Measurements from ENCODE around the gene ALOX15B. TPM values are rescaled to one million over a fixed set of nuclear protein-coding genes. Genes with fewer than 3 reads are reported as not detected.

The ALOX15B gene
- total and polyA plus RNA-seq, 10 of the 15 experiments (the other 5 are each of a cell fraction or from before 2014, with no cell fraction given), result 0.01 TPM; not detected in 9

GRCh38 chr17:8082292-8082691 is 43.4 kb downstream of the ALOX15B start:
- WGBS (ENCODE audit: insufficient coverage, insufficient replicate concordance, low lambda C conversion rate, missing lambda C conversion rate), result 93% methylated on average over 10 of the region's 10 CpGs
- no TSS peak for BruUV-seq (replicated peaks)
- no peak overlapping the region for H3K9ac ChIP-seq (ENCODE audit: control insufficient read depth, insufficient read depth, low read length)
- no peaks in the 10 kb centered on the region for H4K20me1 ChIP-seq (ENCODE audit: control insufficient read depth, insufficient read depth)
- in situ Hi-C loops (cut with MboI) (no loop called here), intact Hi-C loops (cut with micrococcal nuclease; ENCODE audit: unreplicated experiment) (no loop called here)
- H3K27me3 ChIP-seq (replicated peaks in 1 of 2; ENCODE audit: control insufficient read depth in 2 of 2, insufficient read depth in 2 of 2, low read length in 1 of 2), result peaks cover 0 to 3% of the 10 kb centered on the region in 2 experiments; a peak in 1 of 4 replicates
- ChIA-PET SMC1A (ENCODE audit: uncharacterized antibody, unreplicated experiment) (no interaction called here), RAD21 (ENCODE audit: unreplicated experiment) (no interaction called here), CTCF (interaction anchor here (0.8 to 4.2 kb wide), 5 partner anchors 8 to 37 kb away, joined by 3 to 33 read pairs (median 8); no protein-coding TSS in a partner anchor), POLR2A (no interaction called here)
- H3K9me3 ChIP-seq (replicated peaks; ENCODE audit: control insufficient read depth, insufficient read depth, low read length), result no peaks in the 10 kb centered on the region
- H3K79me2 ChIP-seq (ENCODE audit: control insufficient read depth, insufficient read depth, low read length), result no peaks in the 10 kb centered on the region
- H3K4me3 ChIP-seq, result no peak overlapping the region
- H3K4me1 ChIP-seq (ENCODE audit: control insufficient read depth, insufficient read depth, low read length), result peaks cover 4% of the 10 kb centered on the region; the same call in 1 of the 2 replicates
- H3K4me2 ChIP-seq (ENCODE audit: control insufficient read depth, insufficient read depth), result no peak overlapping the region
- no peak overlapping the region for H2AFZ ChIP-seq (ENCODE audit: control insufficient read depth, low read depth, low read length)
- no peak for FAIRE-seq
- DNase-seq (ENCODE audit: low read depth, low spot score), result no peak
- ATAC-seq, result no peak
- no peak overlapping the region for H3K27ac ChIP-seq (ENCODE audit: control insufficient read depth, insufficient read depth)
- no peaks in the 10 kb centered on the region for H3K36me3 ChIP-seq (ENCODE audit: control insufficient read depth in 2 of 2, insufficient read depth in 2 of 2, low read length in 1 of 2)
- TF ChIP-seq HSF1 (IDR thresholded peaks at IDR 0.05; ENCODE audit: low read depth, low read length) (no peak), ATF2 (IDR thresholded peaks at IDR 0.05; ENCODE audit: low read length) (no peak), MTA2 (IDR thresholded peaks at IDR 0.05; ENCODE audit: low read depth) (no peak), ZNF217 (IDR thresholded peaks at IDR 0.05) (no peak)
- TF ChIP-seq, protein P1, sequence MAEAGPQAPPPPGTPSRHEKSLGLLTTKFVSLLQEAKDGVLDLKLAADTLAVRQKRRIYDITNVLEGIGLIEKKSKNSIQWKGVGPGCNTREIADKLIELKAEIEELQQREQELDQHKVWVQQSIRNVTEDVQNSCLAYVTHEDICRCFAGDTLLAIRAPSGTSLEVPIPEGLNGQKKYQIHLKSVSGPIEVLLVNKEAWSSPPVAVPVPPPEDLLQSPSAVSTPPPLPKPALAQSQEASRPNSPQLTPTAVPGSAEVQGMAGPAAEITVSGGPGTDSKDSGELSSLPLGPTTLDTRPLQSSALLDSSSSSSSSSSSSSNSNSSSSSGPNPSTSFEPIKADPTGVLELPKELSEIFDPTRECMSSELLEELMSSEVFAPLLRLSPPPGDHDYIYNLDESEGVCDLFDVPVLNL (IDR thresholded peaks at IDR 0.05; ENCODE audit: low read depth, low read length), result no peak
